GM12801 (cell line): Measurements from ENCODE around the gene KRTAP12-4.

ENCODE experiments used
- TF ChIP-seq, protein P1 (sequence below): IDR thresholded peaks from one replicate; pipeline ENCODE4 v1.5.1; 2011; ENCODE audit warnings: control low read depth; ENCODE audit not compliant: insufficient read length; ENCODE audit errors: extremely low read depth

The KRTAP12-4 gene

DNA sequence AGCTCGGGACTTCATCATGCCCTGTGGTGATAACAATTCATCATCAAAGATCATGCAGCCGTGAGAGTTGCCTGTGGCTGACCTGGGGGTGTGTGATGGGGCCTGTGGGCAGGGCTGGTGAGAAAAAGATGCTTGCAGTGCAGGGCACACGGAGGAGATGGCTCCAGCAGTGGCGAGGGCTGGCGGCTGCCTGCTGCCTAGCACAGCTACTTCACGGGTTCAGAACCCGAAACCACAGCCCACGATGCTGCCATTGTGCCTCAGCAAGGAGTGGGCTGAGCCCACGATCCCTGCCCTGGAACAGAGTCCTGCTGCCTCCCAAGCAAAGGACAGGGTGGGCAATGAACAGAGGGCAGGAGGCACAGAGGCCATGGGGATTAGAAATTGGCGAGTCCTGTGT is 28.2 kb downstream of the KRTAP12-4 start:
- TF ChIP-seq, protein P1, sequence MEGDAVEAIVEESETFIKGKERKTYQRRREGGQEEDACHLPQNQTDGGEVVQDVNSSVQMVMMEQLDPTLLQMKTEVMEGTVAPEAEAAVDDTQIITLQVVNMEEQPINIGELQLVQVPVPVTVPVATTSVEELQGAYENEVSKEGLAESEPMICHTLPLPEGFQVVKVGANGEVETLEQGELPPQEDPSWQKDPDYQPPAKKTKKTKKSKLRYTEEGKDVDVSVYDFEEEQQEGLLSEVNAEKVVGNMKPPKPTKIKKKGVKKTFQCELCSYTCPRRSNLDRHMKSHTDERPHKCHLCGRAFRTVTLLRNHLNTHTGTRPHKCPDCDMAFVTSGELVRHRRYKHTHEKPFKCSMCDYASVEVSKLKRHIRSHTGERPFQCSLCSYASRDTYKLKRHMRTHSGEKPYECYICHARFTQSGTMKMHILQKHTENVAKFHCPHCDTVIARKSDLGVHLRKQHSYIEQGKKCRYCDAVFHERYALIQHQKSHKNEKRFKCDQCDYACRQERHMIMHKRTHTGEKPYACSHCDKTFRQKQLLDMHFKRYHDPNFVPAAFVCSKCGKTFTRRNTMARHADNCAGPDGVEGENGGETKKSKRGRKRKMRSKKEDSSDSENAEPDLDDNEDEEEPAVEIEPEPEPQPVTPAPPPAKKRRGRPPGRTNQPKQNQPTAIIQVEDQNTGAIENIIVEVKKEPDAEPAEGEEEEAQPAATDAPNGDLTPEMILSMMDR = no peak

DNA sequence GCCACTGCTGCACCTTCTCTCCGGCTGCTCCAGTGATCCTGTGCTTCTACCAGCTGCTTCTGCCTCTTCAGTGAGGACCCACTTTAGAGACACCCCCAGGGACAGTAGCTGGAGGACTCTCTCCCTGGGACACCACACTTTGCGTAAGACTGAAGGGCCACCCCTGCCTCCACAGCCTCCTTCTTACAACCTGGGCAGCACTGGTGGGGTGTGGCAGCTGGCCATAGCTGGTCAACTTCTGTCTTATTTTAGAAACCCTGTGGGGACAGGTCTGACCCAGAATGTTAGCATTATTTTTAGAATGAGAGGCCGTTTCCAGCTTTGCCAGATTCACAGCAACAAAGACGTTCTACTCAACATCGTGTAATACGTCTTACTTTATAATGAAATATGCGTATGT is 28.7 kb downstream of the KRTAP12-4 start:
- TF ChIP-seq, protein P1 = no peak

DNA sequence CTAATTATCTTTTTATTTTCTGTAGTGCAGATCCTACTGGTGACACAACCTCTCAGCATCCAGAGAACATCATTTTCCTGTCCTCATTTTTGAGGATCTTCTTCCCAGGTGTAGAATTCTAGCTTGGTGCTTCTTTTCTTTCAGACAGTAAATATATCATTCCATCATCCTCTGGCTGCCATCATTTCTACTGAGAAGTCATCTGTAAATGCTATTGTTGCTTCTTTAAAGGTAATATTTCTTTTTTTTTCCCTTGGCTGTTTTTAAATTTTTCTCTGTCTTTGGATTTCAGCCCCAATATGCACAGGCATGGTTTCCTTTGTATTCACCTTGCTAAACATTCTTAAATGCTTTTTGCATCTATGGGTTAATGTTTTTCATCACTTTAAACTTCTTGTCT is 30.9 kb downstream of the KRTAP12-4 start:
- TF ChIP-seq, protein P1 = no peak

DNA sequence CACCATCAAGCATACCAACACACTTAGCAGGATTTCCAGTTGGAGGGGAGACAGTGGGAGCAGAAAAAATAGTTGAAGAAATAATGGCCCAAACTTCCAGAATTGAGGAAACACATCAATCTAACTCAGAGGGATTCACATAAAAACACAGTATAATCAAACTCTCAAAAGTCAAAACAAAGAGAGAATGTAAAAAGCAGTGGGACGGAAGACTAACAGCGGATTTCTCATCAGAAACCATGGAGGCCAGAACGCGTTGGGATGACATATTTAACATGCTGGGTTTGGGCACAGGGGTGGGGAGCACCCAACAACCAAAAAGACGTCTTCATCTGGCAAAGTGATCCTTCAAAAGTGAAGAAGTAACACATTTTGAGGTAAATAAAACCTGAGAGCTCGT is 34.6 kb downstream of the KRTAP12-4 start:
- TF ChIP-seq, protein P1 = no peak

DNA sequence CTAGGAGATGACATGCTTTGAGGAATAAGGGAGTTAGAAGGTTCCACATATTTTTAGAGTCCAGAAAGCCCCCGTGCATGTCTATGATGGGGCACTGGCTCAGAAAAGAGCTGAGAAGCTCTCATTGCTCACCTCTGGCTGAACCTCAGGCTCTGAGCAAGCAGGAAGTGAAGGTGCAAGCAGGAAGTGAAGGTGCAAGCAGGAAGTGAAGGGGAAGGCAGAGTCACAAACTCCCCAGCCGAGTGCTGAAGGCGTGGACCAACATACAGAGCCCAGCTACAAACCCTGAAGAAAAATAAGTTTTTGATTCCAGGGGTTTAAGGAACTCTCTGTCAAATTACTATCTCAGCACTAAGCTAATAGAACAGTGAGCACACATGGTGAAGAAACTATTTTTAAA is 35.5 kb downstream of the KRTAP12-4 start:
- TF ChIP-seq, protein P1 = no peak

DNA sequence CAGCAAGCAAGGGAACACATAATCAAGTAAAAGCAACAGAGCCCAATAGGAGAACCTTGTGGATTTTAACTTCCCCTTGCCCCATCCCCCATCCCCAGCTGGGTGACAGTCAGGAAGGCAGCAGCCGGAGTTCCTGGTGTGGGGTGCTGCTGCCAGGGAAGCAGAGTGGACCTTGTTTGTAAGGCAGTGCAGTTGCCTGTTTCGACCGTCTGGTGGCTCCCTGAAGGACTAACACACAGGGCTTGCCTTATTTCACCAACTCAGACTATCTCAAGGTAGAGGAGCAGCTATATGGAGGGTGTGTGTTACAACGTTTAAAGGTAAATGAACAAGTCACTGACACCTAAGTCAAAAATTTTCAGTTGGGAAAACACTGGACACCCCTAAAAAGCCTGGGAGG is 36.0 kb downstream of the KRTAP12-4 start:
- TF ChIP-seq, protein P1 = no peak

DNA sequence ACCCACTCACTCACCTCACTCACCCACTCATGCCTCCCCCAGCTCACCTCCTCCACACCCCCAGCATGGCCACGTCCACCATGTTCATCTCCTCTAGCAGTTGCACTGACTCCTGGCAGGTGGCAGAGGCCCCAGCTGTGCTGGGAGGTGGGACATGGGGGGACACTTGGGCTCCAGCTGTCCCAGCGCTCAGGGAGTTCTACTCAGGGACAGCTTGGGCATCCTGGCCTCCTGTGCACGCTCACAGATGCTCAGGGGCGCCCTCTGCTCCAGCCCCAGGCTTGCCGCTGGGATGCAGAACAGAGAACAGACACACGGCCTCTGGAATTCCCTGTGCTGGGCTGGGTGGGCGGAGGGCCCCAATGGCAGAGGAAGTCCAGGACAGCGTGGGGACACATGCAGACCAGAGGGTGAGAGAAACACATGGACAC is 37.4 kb downstream of the KRTAP12-4 start:
- TF ChIP-seq, protein P1 = no peak

DNA sequence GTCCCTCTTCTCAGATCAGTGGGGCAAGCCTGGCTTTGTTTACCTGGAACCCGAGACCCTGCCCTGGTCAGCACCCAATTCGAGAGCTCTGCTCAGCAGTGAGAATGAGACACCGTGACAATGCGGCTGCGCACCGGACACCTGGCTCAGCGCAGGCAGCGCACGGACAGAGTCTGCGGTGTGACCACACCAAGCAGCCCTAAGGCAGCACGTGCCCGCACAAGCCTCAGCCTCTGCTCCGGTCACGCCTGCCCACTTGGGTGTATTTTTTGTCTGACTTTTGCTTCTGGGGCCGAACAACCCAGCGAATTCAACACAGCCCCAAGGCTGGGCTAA is 37.9 kb downstream of the KRTAP12-4 start:
- TF ChIP-seq, protein P1 = no peak
